ENCODE data around the gene LRCH4. TPM values are rescaled to one million over a fixed set of nuclear protein-coding genes. Genes with fewer than 3 reads are reported as not detected.

The LRCH4 gene
- total RNA-seq, 1 experiment from 2014 or later: 66.4 TPM

GRCh38 chr7:100575746-100576383 is 10.1 kb downstream of the LRCH4 start:
- Histone ChIP-seq H3K27me3 (ENCODE audit: control insufficient read depth, insufficient read depth, low read length) (no peaks in the 10 kb centered on the region), H3K9me3 (ENCODE audit: control insufficient read depth, insufficient read depth, low read depth, low read length) (no peaks in the 10 kb centered on the region), H3K4me1 (ENCODE audit: control insufficient read depth, insufficient read depth, low read length) (peaks cover 15% of the 10 kb centered on the region), H3K27ac (ENCODE audit: low read length) (no peak overlapping the region), H3K36me3 (ENCODE audit: control insufficient read depth, insufficient read depth, low read length) (no peaks in the 10 kb centered on the region), H3K4me3 (ENCODE audit: low read depth in 2 of 2, low read length in 2 of 2) (no peak overlapping the region)
- POLR2A ChIA-PET: no interaction called here
- TF ChIP-seq SIN3A (IDR thresholded peaks at IDR 0.05; ENCODE audit: borderline replicate concordance, insufficient read depth, low read depth, low read length) (no peak), CTCF (IDR thresholded peaks at IDR 0.05) (no peak)
- CTCF ChIA-PET: no interaction called here
- no peak for DNase-seq (ENCODE audit: low read depth, low spot score)
- BruUV-seq (replicated peaks): no TSS peak
- ATAC-seq: no peak
- intact Hi-C loops (cut with micrococcal nuclease; ENCODE audit: unreplicated experiment): no loop called here
- in situ Hi-C loops (cut with HindIII; ENCODE audit: low pct_unique_long_range_greater_than_20kb, low sequenced_read_pairs): no loop called here

- in situ Hi-C loops (cut with HindIII; ENCODE audit: low pct_unique_long_range_greater_than_20kb, low sequenced_read_pairs): no loop called here
- Histone ChIP-seq H3K36me3 (ENCODE audit: control insufficient read depth, insufficient read depth, low read length) (no peaks in the 10 kb centered on the region), H3K9me3 (ENCODE audit: control insufficient read depth, insufficient read depth, low read depth, low read length) (no peaks in the 10 kb centered on the region), H3K4me3 (ENCODE audit: low read depth in 2 of 2, low read length in 2 of 2) (no peak overlapping the region), H3K27ac (ENCODE audit: low read length) (no peak overlapping the region), H3K27me3 (ENCODE audit: control insufficient read depth, insufficient read depth, low read length) (no peaks in the 10 kb centered on the region), H3K4me1 (ENCODE audit: control insufficient read depth, insufficient read depth, low read length) (peaks cover 20% of the 10 kb centered on the region)
- no TSS peak for BruUV-seq (replicated peaks)
- ChIA-PET POLR2A (no interaction called here), CTCF (no interaction called here)
- TF ChIP-seq CTCF (IDR thresholded peaks at IDR 0.05): no peak
- DNase-seq (ENCODE audit: low read depth, low spot score): no peak
- intact Hi-C loops (cut with micrococcal nuclease; ENCODE audit: unreplicated experiment): no loop called here
- ATAC-seq: peak; percentile 4; the same call in 1 of the 2 replicates
These were observed 10.7 kb downstream of the LRCH4 start for GRCh38 chr7:100575206-100575631.

- CTCF ChIA-PET: no interaction called here
- BruUV-seq (replicated peaks): no TSS peak
- H3K36me3 ChIP-seq (ENCODE audit: control insufficient read depth, insufficient read depth, low read length): no peaks in the 10 kb centered on the region
- DNase-seq (ENCODE audit: low read depth, low spot score) (no peak), ATAC-seq (no peak)
- H3K27me3 ChIP-seq (ENCODE audit: control insufficient read depth, insufficient read depth, low read length): no peaks in the 10 kb centered on the region
- intact Hi-C loops (cut with micrococcal nuclease; ENCODE audit: unreplicated experiment) (no loop called here), in situ Hi-C loops (cut with HindIII; ENCODE audit: low pct_unique_long_range_greater_than_20kb, low sequenced_read_pairs) (no loop called here)
- peaks cover 20% of the 10 kb centered on the region for H3K4me1 ChIP-seq (ENCODE audit: control insufficient read depth, insufficient read depth, low read length)
- H3K27ac ChIP-seq (ENCODE audit: low read length): no peak overlapping the region
- H3K9me3 ChIP-seq (ENCODE audit: control insufficient read depth, insufficient read depth, low read depth, low read length): no peaks in the 10 kb centered on the region
- H3K4me3 ChIP-seq (ENCODE audit: low read depth in 2 of 2, low read length in 2 of 2): no peak overlapping the region
- TF ChIP-seq REST (IDR thresholded peaks at IDR 0.05; ENCODE audit: insufficient read depth in 1 of 2, low read depth in 2 of 2, low read length in 1 of 2) (no peak), POLR2AphosphoS5 (IDR thresholded peaks at IDR 0.05; ENCODE audit: low read depth, low read length) (no peak; the same call in 1 of the 2 replicates), SIN3A (IDR thresholded peaks at IDR 0.05; ENCODE audit: borderline replicate concordance, insufficient read depth, low read depth, low read length) (no peak), CTCF (IDR thresholded peaks at IDR 0.05) (no peak), TCF7L2 (IDR thresholded peaks at IDR 0.05; ENCODE audit: low read depth, low read length) (no peak)
- POLR2A ChIA-PET: no interaction called here
These were observed 11.3 kb downstream of the LRCH4 start for GRCh38 chr7:100574362-100575205.
